Measurements from ENCODE around the gene RBM15B.
A peak's percentile ranks its signal among the peaks of the same experiment; 100 is the strongest.
"Not testable (repeated sequence)": the region's sequence is repeated elsewhere in the genome, so short reads cannot be mapped to it uniquely, and the experiment has no call there.

The RBM15B gene

GRCh38 chr3:51391075-51391565 lies at the start of gene RBM15B:
RBM15B (plus strand) TSS chr3:51391285; CDS start chr3:51391400, 115 bp downstream.
- DNase-seq (ENCODE audit: low read depth) = peak; percentile 96

DNA sequence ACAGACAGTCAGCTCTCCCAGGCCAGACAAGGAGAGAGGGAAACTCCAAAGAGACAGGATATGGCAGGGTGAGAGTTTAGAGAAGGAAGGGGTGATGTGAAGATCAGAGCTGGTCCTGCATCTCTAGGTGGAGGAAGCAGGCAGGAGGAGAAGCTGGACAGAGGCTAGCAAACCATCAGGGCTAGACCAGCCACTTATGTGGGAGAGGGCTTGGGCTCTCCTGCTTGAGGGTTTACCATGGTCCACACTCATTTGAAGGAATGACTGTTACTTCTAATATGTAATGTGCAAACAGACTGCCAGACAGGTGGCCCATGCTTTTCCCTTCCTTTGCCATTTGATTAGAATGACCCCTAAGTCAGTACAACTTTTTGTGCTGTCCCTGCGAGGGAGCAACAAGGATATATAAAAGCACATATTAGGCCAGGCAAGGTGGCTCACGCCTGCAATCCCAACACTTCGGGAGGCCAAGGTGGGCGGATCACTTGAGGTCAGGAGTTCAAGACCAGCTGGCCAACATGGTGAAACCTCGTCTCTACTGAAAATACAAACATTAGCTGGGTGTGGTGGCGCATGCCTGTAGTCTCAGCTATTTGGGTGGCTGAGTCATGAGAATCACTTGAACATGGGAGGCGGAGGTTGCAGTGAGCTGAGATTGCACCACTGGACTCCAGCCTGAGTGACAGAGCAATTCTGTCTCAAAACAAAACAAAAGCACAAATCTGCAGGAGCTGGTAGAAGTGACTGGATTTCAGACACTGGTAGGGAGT lies 47.0 kb upstream of the RBM15B start:
- peak; percentile 86 for DNase-seq (ENCODE audit: low read depth)

GRCh38 chr3:51350751-51351150 lies 40.3 kb upstream of the RBM15B start:
- no peak for DNase-seq (ENCODE audit: low read depth)

DNA sequence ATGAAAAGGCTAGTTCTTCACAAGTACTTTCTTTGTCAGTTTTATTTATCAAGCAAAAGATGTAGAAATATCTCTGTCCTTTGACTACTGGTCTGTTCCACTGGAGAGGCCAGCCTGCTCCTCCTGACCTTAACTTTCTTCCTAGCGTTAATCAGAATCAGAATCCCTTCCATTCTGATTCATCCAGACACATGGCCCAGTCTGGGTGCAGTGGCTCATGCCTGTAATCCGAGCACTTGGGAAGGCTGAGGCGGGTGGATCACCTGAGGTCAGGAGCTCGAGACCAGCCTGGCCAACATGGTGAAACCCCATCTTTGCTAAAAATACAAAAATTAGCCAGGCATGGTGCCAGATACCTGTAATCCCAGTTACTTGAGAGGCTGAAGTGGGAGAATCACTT lies 38.0 kb upstream of the RBM15B start:
- DNase-seq (ENCODE audit: low read depth) = no peak

DNA sequence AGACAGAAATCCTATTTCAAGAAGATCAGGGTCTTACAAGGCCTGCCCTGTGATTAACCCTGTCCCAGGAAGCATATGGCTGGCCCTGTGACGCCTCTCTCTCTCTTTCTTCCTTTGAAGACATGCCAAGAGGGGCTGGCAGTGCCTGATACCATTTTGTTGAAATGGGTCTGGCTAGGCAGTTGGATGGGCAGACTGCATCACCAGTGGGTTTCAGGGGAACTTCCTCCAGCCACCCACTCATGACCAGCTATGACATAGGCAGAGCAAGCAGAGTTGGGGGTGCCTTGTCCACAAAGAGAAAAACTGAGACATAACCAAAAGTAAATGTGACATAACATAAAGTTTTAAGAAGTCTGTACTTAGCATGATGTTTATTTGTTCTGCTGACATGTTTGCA lies 37.4 kb upstream of the RBM15B start:
- peak; percentile 6 for DNase-seq (ENCODE audit: low read depth)

DNA sequence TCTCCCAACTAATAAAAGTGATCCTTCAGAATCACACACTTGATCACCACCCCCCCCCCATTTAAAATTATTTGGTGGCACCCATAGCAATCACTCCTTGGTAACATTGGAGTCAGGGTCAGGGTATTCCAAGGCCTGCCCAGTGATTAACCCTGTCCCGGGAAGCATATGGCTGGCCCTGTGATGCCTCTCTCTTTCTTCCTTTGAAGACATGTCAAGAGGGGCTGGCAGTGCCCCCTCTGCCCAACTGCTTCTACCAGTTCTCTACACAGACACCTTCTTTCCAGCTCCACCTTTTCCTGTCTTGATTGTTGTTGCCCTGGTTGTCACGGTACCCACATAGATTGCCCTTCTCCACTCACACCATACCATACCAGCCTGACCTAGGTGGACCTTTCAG lies 36.9 kb upstream of the RBM15B start:
- no peak for DNase-seq (ENCODE audit: low read depth)

- no peak for DNase-seq (ENCODE audit: low read depth)
Measured at GRCh38 chr3:51354731-51355615, 36.1 kb upstream of the RBM15B start.

- no peak for DNase-seq (ENCODE audit: low read depth)
Measured at GRCh38 chr3:51355891-51356578, 35.0 kb upstream of the RBM15B start.

- DNase-seq (ENCODE audit: low read depth) = no peak
Measured at GRCh38 chr3:51357856-51358255, 33.2 kb upstream of the RBM15B start.

DNA sequence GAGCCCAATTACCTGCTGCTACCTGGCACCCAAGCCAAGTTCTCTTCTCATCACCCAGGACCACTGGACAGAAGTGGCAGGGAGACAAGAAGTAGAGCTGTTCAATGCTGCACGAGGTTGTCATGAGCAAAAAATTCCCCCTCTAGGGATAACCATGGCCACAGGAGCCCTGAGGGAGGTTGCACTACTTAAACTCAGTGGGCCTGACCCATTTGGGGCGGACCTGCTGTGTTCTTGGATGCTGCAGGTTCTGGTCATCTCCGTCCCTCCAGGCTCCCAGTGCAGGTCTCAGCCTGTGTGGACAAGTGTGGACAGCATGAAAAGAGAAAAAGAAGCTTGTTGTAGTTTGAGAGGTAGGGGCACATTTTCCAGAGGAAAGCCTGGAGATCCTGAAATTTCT lies 32.1 kb upstream of the RBM15B start:
- no peak for DNase-seq (ENCODE audit: low read depth)

DNA sequence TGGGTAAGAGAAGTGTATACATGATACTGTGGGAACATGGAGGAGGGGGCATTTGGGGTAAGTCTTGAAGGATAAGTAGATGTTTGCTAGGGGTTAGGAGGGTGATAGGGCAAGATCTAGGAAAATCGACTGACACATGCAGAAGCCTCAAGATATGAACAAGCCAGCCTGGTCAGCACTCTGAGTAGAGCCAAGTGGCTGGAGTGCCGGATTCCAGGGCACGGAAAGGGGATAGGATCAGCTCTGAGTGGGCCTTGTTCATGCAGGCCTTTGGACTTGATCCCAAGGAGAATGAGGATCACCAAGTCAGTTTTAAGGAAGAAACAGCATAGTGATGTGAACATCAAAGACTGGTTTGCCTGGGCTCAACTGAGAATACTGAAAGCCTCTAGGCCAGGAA lies 30.3 kb upstream of the RBM15B start:
- no peak for DNase-seq (ENCODE audit: low read depth)

DNA sequence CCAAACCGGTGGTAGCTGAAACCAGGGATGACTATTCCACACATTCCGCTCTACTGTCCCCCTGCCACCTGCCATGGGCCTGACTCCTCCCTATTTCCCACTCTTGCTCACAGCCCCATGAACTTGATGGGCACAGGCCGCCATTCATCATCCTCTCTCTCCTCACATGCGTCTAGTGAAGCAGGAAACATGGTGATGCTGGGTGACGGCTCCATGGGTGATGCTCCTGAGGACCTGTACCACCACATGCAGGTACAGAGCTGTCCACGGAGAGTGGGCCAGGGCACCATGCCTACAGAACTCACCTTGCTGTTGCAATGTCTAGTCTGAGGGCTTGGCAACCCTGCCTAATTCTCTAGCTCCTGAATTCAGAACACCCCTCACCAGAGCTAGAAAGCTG lies 29.3 kb upstream of the RBM15B start:
- no peak for DNase-seq (ENCODE audit: low read depth)

DNA sequence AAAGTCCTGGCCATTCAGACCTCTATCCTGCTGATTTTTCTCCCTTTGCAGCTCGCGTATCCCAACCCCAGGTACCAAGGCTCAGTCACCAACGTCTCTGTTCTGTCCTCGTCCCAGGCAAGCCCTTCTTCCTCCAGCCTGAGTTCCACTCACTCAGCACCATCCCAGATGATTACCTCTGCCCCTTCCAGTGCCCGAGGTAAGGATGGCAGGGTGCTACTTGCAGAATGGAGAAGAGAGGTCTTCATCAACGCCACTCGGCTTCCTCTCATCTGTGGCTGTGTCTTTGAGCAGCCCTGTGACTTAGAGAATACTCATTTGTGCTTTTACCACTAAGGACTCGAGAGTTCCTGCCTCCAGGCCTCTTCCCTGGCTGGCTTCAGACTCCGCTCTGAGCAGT lies 28.6 kb upstream of the RBM15B start:
- DNase-seq (ENCODE audit: low read depth) = no peak

- DNase-seq (ENCODE audit: low read depth) = not testable (repeated sequence)
Measured at GRCh38 chr3:51368276-51368675, 22.8 kb upstream of the RBM15B start.

GRCh38 chr3:51371943-51372557 lies 19.0 kb upstream of the RBM15B start:
- peak; percentile 74 for DNase-seq (ENCODE audit: low read depth)

DNA sequence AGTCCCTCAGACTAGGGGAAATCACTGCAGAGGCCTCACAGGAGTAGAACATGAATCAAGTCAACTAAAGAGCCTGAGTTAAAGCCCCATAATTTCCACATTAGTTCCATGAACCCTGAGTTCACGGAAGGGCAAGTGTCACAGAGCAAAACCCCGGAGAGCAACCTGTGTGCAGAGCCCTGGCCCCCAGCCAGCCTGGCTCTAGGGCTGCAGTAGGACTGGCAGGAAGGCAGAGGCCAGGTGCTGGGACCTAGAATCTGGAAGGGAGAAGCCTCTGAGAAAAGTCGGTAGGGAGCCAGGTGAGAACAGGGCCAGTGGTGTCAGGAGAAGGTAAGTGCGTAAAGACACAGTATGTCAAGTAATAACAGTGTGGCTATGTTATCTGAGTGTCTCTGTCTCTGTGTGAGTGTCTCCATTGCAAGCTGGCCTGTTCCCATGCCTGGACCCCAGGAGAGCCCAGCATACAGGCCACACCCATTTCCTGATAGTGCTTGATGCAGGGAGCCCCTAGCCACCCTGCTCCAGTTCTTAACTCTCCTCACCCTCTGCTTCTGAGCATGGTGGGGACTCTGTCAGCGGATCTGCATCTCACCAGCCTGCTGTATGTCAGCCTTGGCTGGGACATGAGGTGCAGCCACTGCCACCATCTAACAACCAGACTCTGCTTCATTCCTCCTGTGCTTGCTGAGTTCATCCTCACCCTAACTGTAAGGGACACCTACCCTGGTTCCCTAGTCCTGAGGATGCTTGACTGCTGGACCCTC lies 17.2 kb upstream of the RBM15B start:
- no peak for DNase-seq (ENCODE audit: low read depth)

DNA sequence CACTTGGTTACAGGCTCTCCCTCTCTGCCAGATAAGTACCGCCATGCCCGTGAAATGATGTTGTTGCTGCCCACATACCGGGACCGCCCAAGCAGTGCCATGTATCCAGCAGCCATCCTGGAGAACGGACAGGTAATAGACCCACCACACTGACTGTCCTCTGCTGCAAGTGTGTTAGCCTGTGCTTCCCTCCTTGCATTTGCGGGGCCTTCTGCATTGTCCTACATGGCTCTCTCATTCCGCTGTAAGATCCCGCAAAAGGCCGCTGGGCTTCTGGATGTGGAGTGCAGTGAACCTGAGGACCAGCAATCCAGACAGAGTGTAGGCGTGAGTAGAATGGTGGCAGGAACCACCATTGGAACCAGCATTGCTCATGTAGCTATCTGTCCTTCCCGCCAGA lies 16.6 kb upstream of the RBM15B start:
- no peak for DNase-seq (ENCODE audit: low read depth)

DNA sequence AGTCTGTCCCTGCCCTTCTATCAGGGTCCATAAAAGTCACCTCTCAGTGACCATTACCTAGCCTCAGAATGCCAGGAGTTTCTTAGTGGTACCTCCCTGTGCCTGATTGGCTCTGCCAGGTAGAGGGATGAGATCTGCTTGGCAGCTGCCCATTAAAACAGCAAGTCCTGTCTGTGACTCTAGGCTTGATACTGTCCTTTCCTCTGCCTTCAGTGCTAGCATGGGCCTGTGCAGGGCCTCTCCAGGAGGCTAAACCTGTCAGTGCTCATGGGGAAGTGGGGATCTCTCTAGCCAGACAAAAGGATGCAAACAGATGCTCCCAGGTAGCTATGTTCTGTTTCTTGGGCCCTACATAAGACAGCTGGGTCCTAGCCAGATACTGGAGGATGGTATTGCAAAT lies 15.9 kb upstream of the RBM15B start:
- no peak for DNase-seq (ENCODE audit: low read depth)

DNA sequence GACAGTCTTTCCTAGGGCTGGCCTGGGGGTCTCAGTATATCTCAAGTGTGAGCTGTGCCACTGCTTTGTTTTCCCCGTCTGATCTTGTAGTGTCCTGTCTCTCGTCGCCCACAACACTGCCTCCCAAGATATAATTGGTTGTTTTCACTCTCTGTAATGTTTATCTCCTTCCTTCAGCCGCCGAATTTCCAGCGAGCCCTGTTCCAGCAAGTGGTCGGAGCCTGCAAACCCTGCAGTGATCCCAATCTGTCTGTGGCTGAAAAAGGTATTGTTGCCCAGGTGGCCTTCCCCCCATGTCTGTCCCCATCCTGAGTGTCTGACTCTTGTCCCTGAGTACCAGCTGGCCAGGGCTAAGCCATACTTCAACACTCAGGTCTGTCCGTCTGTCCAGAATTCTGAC lies 15.5 kb upstream of the RBM15B start:
- no peak for DNase-seq (ENCODE audit: low read depth)

- no peak for DNase-seq (ENCODE audit: low read depth)
Measured at GRCh38 chr3:51378065-51378464, 13.0 kb upstream of the RBM15B start.

- DNase-seq (ENCODE audit: low read depth) = no peak
Measured at GRCh38 chr3:51378726-51379125, 12.4 kb upstream of the RBM15B start.
